ENCODE data around the gene NPB.

The NPB gene

GRCh38 chr17:81895400-81895799 is 6.6 kb upstream of the NPB start:
- DNase-seq (ENCODE audit: low read depth) = no peak
- TF ChIP-seq CTCF (IDR thresholded peaks at IDR 0.05; ENCODE audit: low read depth, low read length, missing control alignments) = no peak
- no peak overlapping the region for H3K4me3 ChIP-seq (ENCODE audit: low read depth, low read length)

GRCh38 chr17:81898029-81898866 is 3.8 kb upstream of the NPB start:
- DNase-seq (ENCODE audit: low read depth) = no peak
- H3K4me3 ChIP-seq (ENCODE audit: low read depth, low read length) = no peak overlapping the region
- no peak for TF ChIP-seq CTCF (IDR thresholded peaks at IDR 0.05; ENCODE audit: low read depth, low read length, missing control alignments)

GRCh38 chr17:81898885-81899284 is 3.2 kb upstream of the NPB start:
- no peak for TF ChIP-seq CTCF (IDR thresholded peaks at IDR 0.05; ENCODE audit: low read depth, low read length, missing control alignments)
- no peak for DNase-seq (ENCODE audit: low read depth)
- no peak overlapping the region for H3K4me3 ChIP-seq (ENCODE audit: low read depth, low read length)

GRCh38 chr17:81899514-81900166 is 2.4 kb upstream of the NPB start:
- H3K4me3 ChIP-seq (ENCODE audit: low read depth, low read length) = no peak overlapping the region
- no peak for DNase-seq (ENCODE audit: low read depth)
- TF ChIP-seq CTCF (IDR thresholded peaks at IDR 0.05; ENCODE audit: low read depth, low read length, missing control alignments) = no peak

- no peak for DNase-seq (ENCODE audit: low read depth)
- no peak overlapping the region for H3K4me3 ChIP-seq (ENCODE audit: low read depth, low read length)
- no peak for TF ChIP-seq CTCF (IDR thresholded peaks at IDR 0.05; ENCODE audit: low read depth, low read length, missing control alignments)
These were observed 1.7 kb upstream of the NPB start for GRCh38 chr17:81900181-81900820.

GRCh38 chr17:81901167-81902022 is 643 bp upstream of the NPB start:
- H3K4me3 ChIP-seq (ENCODE audit: low read depth, low read length) = no peak overlapping the region
- DNase-seq (ENCODE audit: low read depth) = no peak
- TF ChIP-seq CTCF (IDR thresholded peaks at IDR 0.05; ENCODE audit: low read depth, low read length, missing control alignments) = no peak
